ENCODE data around the gene HOXC4. TPM values are rescaled to one million over a fixed set of nuclear protein-coding genes. Genes with fewer than 3 reads are reported as not detected.
"Not testable (repeated sequence)": the region's sequence is repeated elsewhere in the genome, so short reads cannot be mapped to it uniquely, and the experiment has no call there.

Gene HOXC4
- polyA plus RNA-seq, 1 donor from 2014 or later: not detected

- H4K20me1 ChIP-seq (ENCODE audit: insufficient read depth); H3K9me2 ChIP-seq (ENCODE audit: insufficient read depth, low read length); H3K4me2 ChIP-seq (ENCODE audit: low read length); H3K9me3 ChIP-seq (ENCODE audit: low read length); H3K4me3 ChIP-seq (ENCODE audit: low read length); H3K36me3 ChIP-seq (ENCODE audit: insufficient read depth, low read length); H3F3A ChIP-seq (ENCODE audit: insufficient read depth, low read length, poor library complexity, severe bottlenecking); H2AFZ ChIP-seq (ENCODE audit: low read depth, low read length); H3K27ac ChIP-seq (ENCODE audit: low read length); H3K9ac ChIP-seq (ENCODE audit: low read length); H3K79me2 ChIP-seq (replicated peaks; ENCODE audit: insufficient read depth, low read length): not testable (repeated sequence)
- peaks cover 78% of the 10 kb centered on the region for H3K27me3 ChIP-seq (ENCODE audit: insufficient read depth, low read depth, low read length)
Measured at GRCh38 chr12:54081581-54082396, 28.2 kb downstream of the HOXC4 start.

- Histone ChIP-seq H3K79me2 (replicated peaks; ENCODE audit: insufficient read depth, low read length) (no peaks in the 10 kb centered on the region), H3K9ac (ENCODE audit: low read length) (no peak overlapping the region), H3F3A (ENCODE audit: insufficient read depth, low read length, poor library complexity, severe bottlenecking) (no peaks in the 10 kb centered on the region), H3K9me3 (ENCODE audit: low read length) (no peaks in the 10 kb centered on the region), H2AFZ (ENCODE audit: low read depth, low read length) (no peak overlapping the region), H3K27ac (ENCODE audit: low read length) (no peak overlapping the region), H3K4me2 (ENCODE audit: low read length) (no peak overlapping the region), H3K9me2 (ENCODE audit: insufficient read depth, low read length) (no peaks in the 10 kb centered on the region), H3K27me3 (ENCODE audit: insufficient read depth, low read depth, low read length) (peaks cover 72% of the 10 kb centered on the region), H3K36me3 (ENCODE audit: insufficient read depth, low read length) (no peaks in the 10 kb centered on the region), H3K4me3 (ENCODE audit: low read length) (no peak overlapping the region), H4K20me1 (ENCODE audit: insufficient read depth) (no peaks in the 10 kb centered on the region)
- TF ChIP-seq POLR2AphosphoS5 (IDR thresholded peaks at IDR 0.05) (peak; percentile 34), CTCF (IDR thresholded peaks at IDR 0.05; ENCODE audit: poor library complexity, severe bottlenecking) (no peak)
Measured at GRCh38 chr12:54082397-54082892, 28.8 kb downstream of the HOXC4 start.

- H3K9ac ChIP-seq (ENCODE audit: low read length); H3K4me2 ChIP-seq (ENCODE audit: low read length); H2AFZ ChIP-seq (ENCODE audit: low read depth, low read length); H3K9me3 ChIP-seq (ENCODE audit: low read length); H3K9me2 ChIP-seq (ENCODE audit: insufficient read depth, low read length); H3K36me3 ChIP-seq (ENCODE audit: insufficient read depth, low read length); H4K20me1 ChIP-seq (ENCODE audit: insufficient read depth); H3K4me3 ChIP-seq (ENCODE audit: low read length); H3K79me2 ChIP-seq (replicated peaks; ENCODE audit: insufficient read depth, low read length); H3F3A ChIP-seq (ENCODE audit: insufficient read depth, low read length, poor library complexity, severe bottlenecking); H3K27ac ChIP-seq (ENCODE audit: low read length): not testable (repeated sequence)
- peaks cover 67% of the 10 kb centered on the region for H3K27me3 ChIP-seq (ENCODE audit: insufficient read depth, low read depth, low read length)
Measured at GRCh38 chr12:54088011-54088410, 34.4 kb downstream of the HOXC4 start.

GRCh38 chr12:54089465-54089864 is 35.8 kb downstream of the HOXC4 start:
- H3F3A ChIP-seq (ENCODE audit: insufficient read depth, low read length, poor library complexity, severe bottlenecking); H3K9ac ChIP-seq (ENCODE audit: low read length); H3K4me2 ChIP-seq (ENCODE audit: low read length); H3K27ac ChIP-seq (ENCODE audit: low read length); H3K9me2 ChIP-seq (ENCODE audit: insufficient read depth, low read length); H3K36me3 ChIP-seq (ENCODE audit: insufficient read depth, low read length); H3K4me3 ChIP-seq (ENCODE audit: low read length); H4K20me1 ChIP-seq (ENCODE audit: insufficient read depth); H2AFZ ChIP-seq (ENCODE audit: low read depth, low read length); H3K9me3 ChIP-seq (ENCODE audit: low read length); H3K79me2 ChIP-seq (replicated peaks; ENCODE audit: insufficient read depth, low read length): not testable (repeated sequence)
- peaks cover 60% of the 10 kb centered on the region for H3K27me3 ChIP-seq (ENCODE audit: insufficient read depth, low read depth, low read length)

GRCh38 chr12:54090312-54090711 is 36.7 kb downstream of the HOXC4 start:
- H2AFZ ChIP-seq (ENCODE audit: low read depth, low read length); H3K27ac ChIP-seq (ENCODE audit: low read length); H3K79me2 ChIP-seq (replicated peaks; ENCODE audit: insufficient read depth, low read length); H3K4me2 ChIP-seq (ENCODE audit: low read length); H3F3A ChIP-seq (ENCODE audit: insufficient read depth, low read length, poor library complexity, severe bottlenecking); H3K9me2 ChIP-seq (ENCODE audit: insufficient read depth, low read length); H3K9ac ChIP-seq (ENCODE audit: low read length); H3K9me3 ChIP-seq (ENCODE audit: low read length); H3K36me3 ChIP-seq (ENCODE audit: insufficient read depth, low read length); H4K20me1 ChIP-seq (ENCODE audit: insufficient read depth): not testable (repeated sequence)
- peaks cover 53% of the 10 kb centered on the region for H3K27me3 ChIP-seq (ENCODE audit: insufficient read depth, low read depth, low read length)
- H3K4me3 ChIP-seq (ENCODE audit: low read length): peak overlapping the region; percentile 37

GRCh38 chr12:54092943-54093342 is 39.3 kb downstream of the HOXC4 start:
- not testable (repeated sequence) for H3K36me3 ChIP-seq (ENCODE audit: insufficient read depth, low read length); H4K20me1 ChIP-seq (ENCODE audit: insufficient read depth); H3F3A ChIP-seq (ENCODE audit: insufficient read depth, low read length, poor library complexity, severe bottlenecking); H3K9me2 ChIP-seq (ENCODE audit: insufficient read depth, low read length); H3K4me3 ChIP-seq (ENCODE audit: low read length); H3K9me3 ChIP-seq (ENCODE audit: low read length); H3K4me2 ChIP-seq (ENCODE audit: low read length); H2AFZ ChIP-seq (ENCODE audit: low read depth, low read length); H3K9ac ChIP-seq (ENCODE audit: low read length); H3K79me2 ChIP-seq (replicated peaks; ENCODE audit: insufficient read depth, low read length); H3K27ac ChIP-seq (ENCODE audit: low read length)
- peaks cover 47% of the 10 kb centered on the region for H3K27me3 ChIP-seq (ENCODE audit: insufficient read depth, low read depth, low read length)

GRCh38 chr12:54095928-54096327 is 42.3 kb downstream of the HOXC4 start:
- H3K27me3 ChIP-seq (ENCODE audit: insufficient read depth, low read depth, low read length): peaks cover 34% of the 10 kb centered on the region
- H3K9me3 ChIP-seq (ENCODE audit: low read length): not testable (repeated sequence)

More at GRCh38 chr12:54095928-54096327, 42.3 kb downstream of the HOXC4 start:
- not testable (repeated sequence) for H3K27ac ChIP-seq (ENCODE audit: low read length); H3K4me3 ChIP-seq (ENCODE audit: low read length); H3K9ac ChIP-seq (ENCODE audit: low read length); H3K9me2 ChIP-seq (ENCODE audit: insufficient read depth, low read length); H2AFZ ChIP-seq (ENCODE audit: low read depth, low read length); H3K36me3 ChIP-seq (ENCODE audit: insufficient read depth, low read length); H4K20me1 ChIP-seq (ENCODE audit: insufficient read depth); H3K4me2 ChIP-seq (ENCODE audit: low read length); H3F3A ChIP-seq (ENCODE audit: insufficient read depth, low read length, poor library complexity, severe bottlenecking); H3K79me2 ChIP-seq (replicated peaks; ENCODE audit: insufficient read depth, low read length)
